ENCODE measurements around the gene HSD11B1.

HSD11B1 gene

GRCh38 chr1:209755926-209756614, 51.4 kb downstream of the HSD11B1 start, which contains the start of gene TRAF3IP3:
Gene TRAF3IP3 (plus strand): TSS chr1:209756053. CDS start chr1:209760040, 3,987 bp downstream.
- peak; percentile 64 for DNase-seq (ENCODE audit: low read depth)

GRCh38 chr1:209756615-209757445, 52.2 kb downstream of the HSD11B1 start:
- DNase-seq (ENCODE audit: low read depth), result no peak

GRCh38 chr1:209758400-209758799, 53.8 kb downstream of the HSD11B1 start:
- DNase-seq (ENCODE audit: low read depth), result no peak

- DNase-seq (ENCODE audit: low read depth), result no peak
These were observed 55.2 kb downstream of the HSD11B1 start for GRCh38 chr1:209759829-209760359.

GRCh38 chr1:209761011-209761635, 56.5 kb downstream of the HSD11B1 start:
- no peak for DNase-seq (ENCODE audit: low read depth)

- DNase-seq (ENCODE audit: low read depth), result no peak
These were observed 61.4 kb downstream of the HSD11B1 start for GRCh38 chr1:209766051-209766450.

GRCh38 chr1:209767096-209767495, 62.5 kb downstream of the HSD11B1 start:
- DNase-seq (ENCODE audit: low read depth), result no peak

GRCh38 chr1:209767706-209768105, 63.1 kb downstream of the HSD11B1 start:
- no peak for DNase-seq (ENCODE audit: low read depth)

- peak; percentile 64 for DNase-seq (ENCODE audit: low read depth)
These were observed 63.7 kb downstream of the HSD11B1 start for GRCh38 chr1:209768354-209768774.

- peak; percentile 53 for DNase-seq (ENCODE audit: low read depth)
These were observed 64.7 kb downstream of the HSD11B1 start for GRCh38 chr1:209769171-209769904.

GRCh38 chr1:209769971-209770370, 65.3 kb downstream of the HSD11B1 start:
- DNase-seq (ENCODE audit: low read depth), result no peak

GRCh38 chr1:209770636-209771415, 66.2 kb downstream of the HSD11B1 start:
- DNase-seq (ENCODE audit: low read depth), result no peak

- no peak for DNase-seq (ENCODE audit: low read depth)
These were observed 67.5 kb downstream of the HSD11B1 start for GRCh38 chr1:209772126-209772525.

- DNase-seq (ENCODE audit: low read depth), result no peak
These were observed 69.9 kb downstream of the HSD11B1 start for GRCh38 chr1:209774592-209774991.

- no peak for DNase-seq (ENCODE audit: low read depth)
These were observed 71.0 kb downstream of the HSD11B1 start for GRCh38 chr1:209775678-209776077.

- DNase-seq (ENCODE audit: low read depth), result no peak
These were observed 72.9 kb downstream of the HSD11B1 start for GRCh38 chr1:209777587-209777986.

- DNase-seq (ENCODE audit: low read depth), result no peak
These were observed 73.5 kb downstream of the HSD11B1 start for GRCh38 chr1:209778102-209778501.

GRCh38 chr1:209780268-209780667, 75.6 kb downstream of the HSD11B1 start:
- no peak for DNase-seq (ENCODE audit: low read depth)

GRCh38 chr1:209783386-209783785, 78.7 kb downstream of the HSD11B1 start:
- DNase-seq (ENCODE audit: low read depth), result no peak

All from stimulated activated CD8-positive, alpha-beta memory T cell treated with anti-CD3 and anti-CD28 coated beads, Interleukin-12 subunit alpha, Interleukin-12 subunit beta, amount 100 ng/mL, for 1 hour (primary cell).